LNCAP (cell line): ENCODE data around the gene PCCA.

Experiments used
- CTCF ChIP-seq: fragments of 450-650 bp; IDR thresholded peaks from 2 replicates; pipeline ENCODE4 v1.5.1; 2017; ENCODE audit warnings: mild to moderate bottlenecking

PCCA gene

GRCh38 chr13:100350601-100351000 lies 261.7 kb downstream of the PCCA start:
- TF ChIP-seq CTCF = no peak

- no peak for TF ChIP-seq CTCF
Measured at GRCh38 chr13:100356426-100356825, 267.5 kb downstream of the PCCA start.

- TF ChIP-seq CTCF = no peak
Measured at GRCh38 chr13:100356889-100357288, 268.0 kb downstream of the PCCA start.

GRCh38 chr13:100357764-100358163 lies 268.9 kb downstream of the PCCA start:
- TF ChIP-seq CTCF = no peak

- no peak for TF ChIP-seq CTCF
Measured at GRCh38 chr13:100361504-100361903, 272.6 kb downstream of the PCCA start.

- TF ChIP-seq CTCF = no peak
Measured at GRCh38 chr13:100362371-100362770, 273.5 kb downstream of the PCCA start.

GRCh38 chr13:100362781-100363180 lies 273.9 kb downstream of the PCCA start:
- TF ChIP-seq CTCF = no peak

GRCh38 chr13:100363285-100363711 lies 274.4 kb downstream of the PCCA start:
- no peak for TF ChIP-seq CTCF
